ENCODE measurements around the gene ATG14.

The ATG14 gene

DNA sequence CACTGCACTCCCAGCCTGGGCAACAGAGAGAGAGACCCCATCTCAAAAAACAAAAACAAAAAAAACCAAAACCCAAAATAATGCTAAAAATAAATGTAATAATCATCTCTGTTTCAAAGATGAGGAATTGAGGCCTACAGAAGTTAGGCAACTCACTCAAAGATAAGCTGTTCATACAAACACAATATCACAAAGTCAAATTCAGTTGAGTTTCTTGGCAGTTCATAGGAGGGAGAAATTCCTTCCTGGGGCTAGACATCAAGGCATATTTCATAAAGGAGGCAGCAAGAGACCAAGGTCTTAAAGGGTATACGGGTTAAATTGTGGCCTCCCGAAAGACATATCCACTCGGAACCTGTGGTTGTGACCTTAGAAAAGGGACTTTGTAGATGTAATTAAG, 37.5 kb upstream of the ATG14 start:
- Histone ChIP-seq H3K9me3 (ENCODE audit: control insufficient read depth, low read length) (no peaks in the 10 kb centered on the region), H3K79me2 (no peaks in the 10 kb centered on the region), H3K36me3 (ENCODE audit: control insufficient read depth, insufficient read depth, low read length) (no peaks in the 10 kb centered on the region), H2AFZ (no peak overlapping the region), H3K4me3 (ENCODE audit: low read depth, low read length) (no peak overlapping the region), H3K27me3 (ENCODE audit: control insufficient read depth, insufficient read depth, low read length) (no peaks in the 10 kb centered on the region), H3K9ac (no peak overlapping the region), H3K4me1 (no peaks in the 10 kb centered on the region), H3K27ac (no peak overlapping the region), H3K4me2 (ENCODE audit: low read length) (no peak overlapping the region)
- TF ChIP-seq CTCF (IDR thresholded peaks at IDR 0.05) = no peak

DNA sequence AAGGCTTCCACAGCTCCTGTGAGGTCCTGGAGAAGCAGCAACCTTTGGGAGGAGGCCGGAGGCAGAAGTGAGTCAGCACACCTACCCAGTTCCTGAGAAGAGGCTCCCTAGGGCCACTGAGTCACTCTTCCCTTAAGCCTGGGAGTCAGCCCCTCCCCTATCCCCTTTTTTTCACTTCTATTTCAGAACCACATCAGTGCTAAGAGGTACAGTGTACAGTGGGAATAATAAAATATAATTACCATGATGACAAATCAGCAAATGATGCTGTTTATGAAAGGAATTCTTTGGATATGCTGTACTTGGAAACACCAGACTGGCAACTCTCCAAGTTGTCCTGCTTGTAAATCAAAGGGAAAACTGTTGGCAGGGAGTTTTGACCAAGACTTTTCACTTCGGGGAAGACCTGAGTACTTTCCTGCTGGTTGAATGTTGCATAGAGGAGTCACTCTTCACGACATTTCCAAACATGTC, 36.5 kb upstream of the ATG14 start:
- H3K27ac ChIP-seq = no peak overlapping the region

GRCh38 chr14:55446833-55447232, 35.2 kb upstream of the ATG14 start:
- Histone ChIP-seq H3K79me2 (no peaks in the 10 kb centered on the region), H2AFZ (peak overlapping the region; percentile 25), H3K27me3 (ENCODE audit: control insufficient read depth, insufficient read depth, low read length) (no peaks in the 10 kb centered on the region), H3K4me2 (ENCODE audit: low read length) (no peak overlapping the region), H3K36me3 (ENCODE audit: control insufficient read depth, insufficient read depth, low read length) (no peaks in the 10 kb centered on the region), H3K9ac (no peak overlapping the region), H3K4me3 (ENCODE audit: low read depth, low read length) (no peak overlapping the region), H3K27ac (no peak overlapping the region), H3K9me3 (ENCODE audit: control insufficient read depth, low read length) (no peaks in the 10 kb centered on the region), H3K4me1 (no peaks in the 10 kb centered on the region)
- no peak for TF ChIP-seq CTCF (IDR thresholded peaks at IDR 0.05)

More for the DNA sequence above, 36.5 kb upstream of the ATG14 start:
- no peak overlapping the region for H3K4me2 ChIP-seq (ENCODE audit: low read length)
- TF ChIP-seq CTCF (IDR thresholded peaks at IDR 0.05) = no peak
- no peak overlapping the region for H3K9ac ChIP-seq
- H3K36me3 ChIP-seq (ENCODE audit: control insufficient read depth, insufficient read depth, low read length) = no peaks in the 10 kb centered on the region
- H3K4me3 ChIP-seq (ENCODE audit: low read depth, low read length) = no peak overlapping the region
- H3K27me3 ChIP-seq (ENCODE audit: control insufficient read depth, insufficient read depth, low read length) = no peaks in the 10 kb centered on the region
- H3K4me1 ChIP-seq = no peaks in the 10 kb centered on the region
- no peaks in the 10 kb centered on the region for H3K9me3 ChIP-seq (ENCODE audit: control insufficient read depth, low read length)
- H2AFZ ChIP-seq = no peak overlapping the region
- H3K79me2 ChIP-seq = no peaks in the 10 kb centered on the region

DNA sequence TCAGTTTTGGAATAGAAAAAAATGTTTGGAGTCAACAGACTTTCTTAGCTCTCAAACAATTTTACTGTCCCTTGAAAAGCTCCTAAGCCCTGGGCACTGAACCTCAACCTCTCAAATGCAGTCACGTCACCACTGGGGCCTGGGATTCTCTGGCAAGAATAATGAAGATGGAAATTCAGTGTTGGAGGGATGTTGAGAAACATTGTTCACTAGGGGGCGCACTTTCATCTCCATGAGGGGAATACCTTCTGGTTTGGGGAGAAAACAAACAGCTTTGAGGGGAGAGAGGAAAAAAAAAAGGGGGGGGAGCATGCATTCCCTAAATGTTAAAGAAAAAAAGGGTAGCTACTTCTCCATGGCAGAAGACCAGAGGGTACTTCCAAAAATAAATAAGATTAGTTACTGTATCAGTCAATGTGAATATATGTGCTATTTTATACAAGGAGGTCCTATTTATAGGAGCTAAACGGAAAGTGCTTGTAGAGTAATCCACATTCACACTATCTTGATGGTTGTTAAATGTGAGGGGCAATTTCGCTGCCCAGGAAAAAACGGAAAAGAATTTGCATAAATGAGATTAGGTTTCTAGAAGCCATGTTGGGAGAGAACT, 34.6 kb upstream of the ATG14 start:
- Histone ChIP-seq H3K4me2 (ENCODE audit: low read length) (no peak overlapping the region), H3K27ac (no peak overlapping the region), H3K79me2 (no peaks in the 10 kb centered on the region), H3K4me1 (no peaks in the 10 kb centered on the region), H3K36me3 (ENCODE audit: control insufficient read depth, insufficient read depth, low read length) (no peaks in the 10 kb centered on the region), H3K9ac (no peak overlapping the region), H3K27me3 (ENCODE audit: control insufficient read depth, insufficient read depth, low read length) (no peaks in the 10 kb centered on the region), H3K9me3 (ENCODE audit: control insufficient read depth, low read length) (no peaks in the 10 kb centered on the region), H2AFZ (no peak overlapping the region), H3K4me3 (ENCODE audit: low read depth, low read length) (no peak overlapping the region)
- peak; percentile 65 for TF ChIP-seq CTCF (IDR thresholded peaks at IDR 0.05)

GRCh38 chr14:55441286-55441685, 29.7 kb upstream of the ATG14 start:
- Histone ChIP-seq H3K4me3 (ENCODE audit: low read depth, low read length) (no peak overlapping the region), H3K36me3 (ENCODE audit: control insufficient read depth, insufficient read depth, low read length) (no peaks in the 10 kb centered on the region), H3K9me3 (ENCODE audit: control insufficient read depth, low read length) (no peaks in the 10 kb centered on the region), H2AFZ (no peak overlapping the region), H3K27me3 (ENCODE audit: control insufficient read depth, insufficient read depth, low read length) (no peaks in the 10 kb centered on the region), H3K4me1 (no peaks in the 10 kb centered on the region), H3K4me2 (ENCODE audit: low read length) (no peak overlapping the region), H3K27ac (no peak overlapping the region), H3K9ac (no peak overlapping the region), H3K79me2 (no peaks in the 10 kb centered on the region)
- TF ChIP-seq CTCF (IDR thresholded peaks at IDR 0.05) = no peak
